H1 (cell line): ENCODE data around the gene SLC27A1. TPM values are rescaled to one million over a fixed set of nuclear protein-coding genes. Genes with fewer than 3 reads are reported as not detected.

Source experiments
- CTCF ChIA-PET: fragments of 300-600 bp; sonication (Branson Sonifier 250); formaldehyde crosslinking; loops from one replicate; lab custom pipeline; 2021; ENCODE audit not compliant: partially characterized antibody; lab: Charles Lee
- POLR2A ChIA-PET: fragments of 300-600 bp; sonication (Branson Sonifier 250); formaldehyde crosslinking; loops from one replicate; lab custom pipeline; 2021; ENCODE audit warnings: inconsistent platforms; ENCODE audit not compliant: partially characterized antibody; lab: Charles Lee
- DNase-seq, 2 experiments: peaks; one replicate each; pipeline versions ENCODE4 v3.0.0 to v3.0.0-alpha.2; 2010 to 2022; ENCODE audit warnings: low spot score in 2 of 2, low read depth in 1 of 2, mixed read lengths in 1 of 2
- FAIRE-seq: peaks from 2 replicates; lab custom pipeline; 2011; peaks lifted over from hg19 to GRCh38; lab: Jason Lieb, UNC
- H2AFZ ChIP-seq: 2 replicates; pipeline ENCODE4 v1.8.1; 2012; ENCODE audit warnings: low read length, inconsistent platforms
- H2AK5ac ChIP-seq: 2 replicates; pipeline ENCODE4 v1.6.1; 2013; ENCODE audit warnings: low read depth, low read length
- H2BK120ac ChIP-seq: replicated peaks from 2 replicates; pipeline ENCODE3; 2013; ENCODE audit warnings: low read depth, low read length, inconsistent platforms
- H2BK12ac ChIP-seq: 2 replicates; pipeline ENCODE4 v1.6.1; 2013; ENCODE audit warnings: low read depth, low read length
- H2BK15ac ChIP-seq: 2 replicates; pipeline ENCODE4 v1.6.1; 2013; ENCODE audit warnings: low read length
- H2BK20ac ChIP-seq: 2 replicates; pipeline ENCODE4 v1.6.1; 2013; ENCODE audit warnings: low read length
- H2BK5ac ChIP-seq: 2 replicates; pipeline ENCODE4 v1.6.1; 2013; ENCODE audit warnings: low read depth, low read length
- H3K14ac ChIP-seq: 2 replicates; pipeline ENCODE4 v1.6.1; 2013; ENCODE audit warnings: inconsistent platforms; ENCODE audit not compliant: insufficient read length
- H3K18ac ChIP-seq: 2 replicates; pipeline ENCODE4 v1.6.1; 2013; ENCODE audit warnings: low read length; ENCODE audit errors: extremely low read depth
- H3K23ac ChIP-seq: 2 replicates; pipeline ENCODE4 v1.6.1; 2013; ENCODE audit warnings: inconsistent platforms; ENCODE audit not compliant: insufficient read length
- H3K23me2 ChIP-seq: 2 replicates; pipeline ENCODE4 v1.6.1; 2013; ENCODE audit warnings: low read depth, low read length
- H3K27ac ChIP-seq: 2 replicates; pipeline ENCODE4 v1.6.1; 2011; ENCODE audit warnings: low read depth, low read length, inconsistent platforms
- H3K27me3 ChIP-seq, 4 experiments: replicated peaks in 1 of 4; 1 replicate in 1 of 4; 2 replicates in 3 of 4; pipeline versions ENCODE4 v1.6.1 to v1.8.1; 2011 to 2013; ENCODE audit warnings: low read length in 3 of 4, mild to moderate bottlenecking in 3 of 4, inconsistent platforms in 2 of 4, mixed read lengths in 2 of 4, moderate library complexity in 1 of 4; ENCODE audit not compliant: control insufficient read depth in 3 of 4, insufficient read depth in 3 of 4; ENCODE audit errors: extremely low read depth in 1 of 4
- H3K36me3 ChIP-seq, 4 experiments: 2 replicates each; pipeline versions ENCODE4 v1.6.1 to v1.8.1; 2011 to 2013; ENCODE audit warnings: mild to moderate bottlenecking in 4 of 4, low read length in 3 of 4, moderate library complexity in 2 of 4, control low read depth in 1 of 4, inconsistent platforms in 1 of 4; ENCODE audit not compliant: insufficient read depth in 4 of 4, control insufficient read depth in 2 of 4
- H3K4ac ChIP-seq: replicated peaks from 2 replicates; pipeline ENCODE3; 2013; ENCODE audit warnings: low read length, low read depth, mixed read lengths, inconsistent platforms; ENCODE audit not compliant: insufficient read length
- H3K4me1 ChIP-seq, 4 experiments: replicated peaks in 1 of 4; 1 replicate in 1 of 4; 2 replicates in 3 of 4; pipeline versions ENCODE4 v1.6.1 to v1.8.1; 2011 to 2013; ENCODE audit warnings: low read length in 3 of 4, inconsistent platforms in 2 of 4, mixed read lengths in 1 of 4; ENCODE audit not compliant: insufficient read depth in 4 of 4, control insufficient read depth in 3 of 4
- H3K4me2 ChIP-seq, 2 experiments: 2 replicates each; pipeline versions ENCODE4 v1.6.1 to v1.8.1; 2011 to 2013; ENCODE audit warnings: low read depth in 2 of 2, low read length in 2 of 2, control low read depth in 1 of 2, inconsistent platforms in 1 of 2, mild to moderate bottlenecking in 1 of 2; ENCODE audit not compliant: insufficient read depth in 1 of 2
- H3K4me3 ChIP-seq, 4 experiments: fragments of 200-600, 300-600 bp in 1 of 4; sonication (generic), shearing (Covaris generic), sonication (Bioruptor Twin) in 1 of 4; 2 replicates each; pipeline versions ENCODE4 v1.5.1 to v1.8.1; 2011 to 2016; ENCODE audit warnings: low read length in 4 of 4, low read depth in 3 of 4, control low read depth in 2 of 4, inconsistent platforms in 2 of 4, mild to moderate bottlenecking in 2 of 4, mixed read lengths in 1 of 4, moderate library complexity in 1 of 4; ENCODE audit not compliant: insufficient read depth in 2 of 4; ENCODE audit errors: extremely low read depth in 1 of 4
- H3K56ac ChIP-seq: replicated peaks from 2 replicates; pipeline ENCODE3; 2013; ENCODE audit warnings: low read depth, mild to moderate bottlenecking, mixed read lengths, low read length, inconsistent platforms; ENCODE audit not compliant: insufficient read length
- H3K79me1 ChIP-seq: 2 replicates; pipeline ENCODE4 v1.6.1; 2013; ENCODE audit warnings: low read depth, low read length, control low read depth
- H3K79me2 ChIP-seq, 2 experiments: 2 replicates each; pipeline versions ENCODE4 v1.6.1 to v1.8.1; 2012 to 2013; ENCODE audit warnings: low read length in 2 of 2, mild to moderate bottlenecking in 2 of 2, inconsistent platforms in 1 of 2; ENCODE audit not compliant: insufficient read depth in 2 of 2, control insufficient read depth in 1 of 2
- H3K9ac ChIP-seq, 4 experiments: replicated peaks in 1 of 4; 1 replicate in 1 of 4; 2 replicates in 3 of 4; pipeline versions ENCODE4 v1.6.1 to v1.8.1; 2011 to 2013; ENCODE audit warnings: low read depth in 3 of 4, low read length in 3 of 4, control low read depth in 2 of 4, mild to moderate bottlenecking in 2 of 4, moderate library complexity in 2 of 4, inconsistent platforms in 1 of 4; ENCODE audit errors: extremely low read depth in 1 of 4
- H3K9me3 ChIP-seq, 2 experiments: 2 replicates each; pipeline versions ENCODE4 v1.6.1 to v1.8.1; 2012 to 2013; ENCODE audit warnings: mild to moderate bottlenecking in 2 of 2, moderate library complexity in 2 of 2, control low read depth in 1 of 2, inconsistent platforms in 1 of 2, low read depth in 1 of 2, low read length in 1 of 2, mixed read lengths in 1 of 2; ENCODE audit not compliant: insufficient read depth in 2 of 2
- H4K20me1 ChIP-seq, 2 experiments: replicated peaks in 1 of 2; 2 replicates each; pipeline versions ENCODE3 to v1.8.1; 2011 to 2013; ENCODE audit warnings: inconsistent platforms in 2 of 2, low read length in 2 of 2, mild to moderate bottlenecking in 1 of 2; ENCODE audit not compliant: insufficient read depth in 2 of 2, control insufficient read depth in 1 of 2
- H4K5ac ChIP-seq: 2 replicates; pipeline ENCODE4 v1.6.1; 2013; ENCODE audit warnings: low read length, low read depth, mixed read lengths, inconsistent platforms; ENCODE audit not compliant: insufficient read length
- H4K8ac ChIP-seq: 2 replicates; pipeline ENCODE4 v1.8.0; 2013; ENCODE audit warnings: mild to moderate bottlenecking, moderate library complexity, low read length, inconsistent platforms; ENCODE audit not compliant: insufficient read depth; ENCODE audit errors: extremely low read depth
- H4K91ac ChIP-seq: replicated peaks from 2 replicates; pipeline ENCODE3; 2013; ENCODE audit warnings: low read length, mixed read lengths, inconsistent platforms; ENCODE audit not compliant: insufficient read length
- CHD1 ChIP-seq: IDR thresholded peaks from 2 replicates; pipeline ENCODE4 v1.6.1; 2012; ENCODE audit warnings: low read depth, low read length, improper control_type of control experiment
- CREB1 ChIP-seq: IDR thresholded peaks from 2 replicates; pipeline ENCODE4 v1.6.1; 2012; ENCODE audit warnings: inconsistent platforms
- HDAC6 ChIP-seq: IDR thresholded peaks from one replicate; pipeline ENCODE4 v1.7.1; 2012; ENCODE audit warnings: low read depth, mild to moderate bottlenecking, inconsistent platforms, low read length, moderate library complexity
- KDM4A ChIP-seq: IDR thresholded peaks from one replicate; pipeline ENCODE4 v1.7.1; 2012; ENCODE audit warnings: low read depth, mild to moderate bottlenecking, moderate library complexity, low read length, inconsistent platforms; ENCODE audit not compliant: severe bottlenecking
- MAFK ChIP-seq: IDR thresholded peaks from 2 replicates; pipeline ENCODE4 v1.6.1; 2012; ENCODE audit warnings: low read depth, mild to moderate bottlenecking, improper control_type of control experiment, low read length
- NRF1 ChIP-seq: IDR thresholded peaks from 2 replicates; pipeline ENCODE4 v1.6.1; 2011; ENCODE audit warnings: mild to moderate bottlenecking, low read depth, low read length, improper control_type of control experiment
- SAP30 ChIP-seq: fragments of 300-600 bp; sonication (generic); IDR thresholded peaks from 2 replicates; pipeline ENCODE4 v1.7.1; 2012; ENCODE audit warnings: low read length, moderate library complexity, mild to moderate bottlenecking, inconsistent platforms; ENCODE audit not compliant: insufficient read depth, insufficient replicate concordance
- SP2 ChIP-seq: IDR thresholded peaks from 2 replicates; pipeline ENCODE4 v1.6.1; 2012; ENCODE audit warnings: mild to moderate bottlenecking, low read length, inconsistent platforms
- SP4 ChIP-seq: IDR thresholded peaks from 2 replicates; pipeline ENCODE4 v1.6.1; 2012; ENCODE audit warnings: low read length, inconsistent platforms
- TBP ChIP-seq: IDR thresholded peaks from 2 replicates; pipeline ENCODE4 v1.6.1; 2011; ENCODE audit warnings: low read depth, low read length, improper control_type of control experiment
- WGBS, 2 experiments: shearing (Covaris generic) in 1 of 2; methylation state at CpG; one replicate each; pipeline versions ENCODE4 v1.1.6 to v1.1.7; 2013 to 2015; ENCODE audit warnings: low lambda C conversion rate in 2 of 2, mixed read lengths in 2 of 2, inconsistent platforms in 1 of 2, low coverage in 1 of 2, missing lambda C conversion rate in 1 of 2; ENCODE audit not compliant: insufficient replicate concordance in 2 of 2, insufficient coverage in 1 of 2, insufficient read length in 1 of 2; ENCODE audit errors: extremely low coverage in 1 of 2, missing lambda C conversion rate in 1 of 2; 5-methylcytosine and 5-hydroxymethylcytosine counted together
- polyA plus RNA-seq, 7 experiments: library from polyadenylated mRNA; depleted of rRNA in 3 of 7; stranded (reverse) in 5 of 7; unstranded in 2 of 7; fragments of >200 nt in 5 of 7; fragments of 200-250 nt in 2 of 7; gene quantifications; 1 replicate in 5 of 7; 2 replicates in 1 of 7; 4 replicates in 1 of 7; pipeline versions ENCODE4 v1.2.1 to v1.2.3, GENCODE V29; 2011 to 2013; ENCODE audit warnings: missing spikeins in 2 of 7, mixed read lengths in 2 of 7
- total RNA-seq: library from RNA; stranded (reverse); fragmentation: NEBNext Ultra II Directional; extraction: Animal tissue kit (Norgen Biotek cat#: 25700); gene quantifications from 2 replicates; pipeline ENCODE4 v1.2.1, GENCODE V29; 2021

SLC27A1 gene
- total and polyA plus RNA-seq, 2 of the 8 experiments (the other 6 are each of a cell fraction or from before 2014, with no cell fraction given), result 7.5 to 9.1 TPM

- ChIA-PET CTCF (interaction anchor here (0.7 to 6.4 kb wide), 8 partner anchors 10 to 346 kb away, joined by 3 to 40 read pairs (median 3); no protein-coding TSS in a partner anchor), POLR2A (interaction anchor here (0.6 to 1.5 kb wide), 7 partner anchors 10 to 436 kb away, joined by 3 to 6 read pairs (median 3); partner anchors contain the start of genes JAK3 and MVB12A)
- DNase-seq, result no peak
- FAIRE-seq, result no peak
- Histone ChIP-seq H2AK5ac (no peak overlapping the region), H2BK5ac (no peak overlapping the region), H2BK12ac (no peak overlapping the region), H2BK15ac (no peak overlapping the region), H4K91ac (no peak overlapping the region), H3K79me1 (no peaks in the 10 kb centered on the region), H3K4ac (no peak overlapping the region), H3K4me2 (no peak overlapping the region), H3K36me3 (no peaks in the 10 kb centered on the region), H3K23ac (no peak overlapping the region), H3K56ac (no peak overlapping the region), H2BK20ac (no peak overlapping the region), H3K4me3 (no peak overlapping the region), H4K5ac (no peak overlapping the region), H3K9ac (no peak overlapping the region), H3K23me2 (no peaks in the 10 kb centered on the region; the same call in 1 of the 2 replicates), H3K27ac (no peak overlapping the region), H3K9me3 (no peaks in the 10 kb centered on the region), H3K79me2 (no peaks in the 10 kb centered on the region), H2AFZ (no peak overlapping the region), H4K8ac (no peak overlapping the region), H3K27me3 (no peaks in the 10 kb centered on the region; a peak in 1 of 7 replicates), H2BK120ac (no peak overlapping the region), H4K20me1 (no peaks in the 10 kb centered on the region), H3K18ac (no peak overlapping the region), H3K14ac (no peak overlapping the region), H3K4me1 (peaks cover 0 to 4% (median under 1%) of the 10 kb centered on the region in 4 experiments; a peak in 5 of 7 replicates)
- WGBS, 2 experiments, result 85% methylated on average over 17 of the region's 17 CpGs; no CpG with 5 or more reads in 1 of the 2 experiments
- TF ChIP-seq SAP30, result no peak
- no peak for TF ChIP-seq SP2
- no peak for TF ChIP-seq TBP
- no peak for TF ChIP-seq HDAC6
- no peak for TF ChIP-seq NRF1
- TF ChIP-seq KDM4A, result no peak
- TF ChIP-seq SP4, result no peak
- no peak for TF ChIP-seq CREB1
- no peak for TF ChIP-seq MAFK
- TF ChIP-seq CHD1, result no peak
Measured at GRCh38 chr19:17429641-17430113, 40.6 kb upstream of the SLC27A1 start.
